SK-N-MC (cell line): ENCODE measurements around the gene CIBAR2.

Experiments used
- DNase-seq: peaks from one replicate; pipeline ENCODE4 v3.0.0-alpha.2; 2011; ENCODE audit warnings: low read depth, low spot score
- H3K27ac ChIP-seq: fragments of 200-600 bp; sonication (generic); 2 replicates; pipeline ENCODE4 v1.5.1; 2016; ENCODE audit warnings: mixed run types
- H3K36me3 ChIP-seq: fragments of 200-600 bp; sonication (generic); 2 replicates; pipeline ENCODE4 v1.6.1; 2017; ENCODE audit warnings: antibody characterized with exemption, low read length, mixed read lengths; ENCODE audit not compliant: insufficient read depth
- H3K4me3 ChIP-seq: fragments of 200-600 bp; sonication (generic); 2 replicates; pipeline ENCODE4 v1.5.1; 2016
- H3K9ac ChIP-seq: fragments of 200-600 bp; sonication (generic); 2 replicates; pipeline ENCODE4 v1.8.0; 2017; ENCODE audit warnings: mixed run types, mixed read lengths; ENCODE audit not compliant: insufficient read length
- H3K9me3 ChIP-seq: fragments of 200-600 bp; sonication (generic); 2 replicates; pipeline ENCODE4 v1.6.1; 2017; ENCODE audit warnings: low read depth, mild to moderate bottlenecking, antibody characterized with exemption, low read length, moderate library complexity, mixed read lengths
- EZH2 ChIP-seq: fragments of 200-600 bp; sonication (generic); IDR thresholded peaks from one replicate; pipeline ENCODE4 v1.6.1; 2017; ENCODE audit warnings: antibody characterized with exemption
- FOXP2 ChIP-seq: optimal IDR thresholded peaks from 2 replicates; pipeline ENCODE3; 2011; ENCODE audit warnings: mild to moderate bottlenecking, moderate library complexity; ENCODE audit not compliant: insufficient read depth; ENCODE audit errors: extremely low read length, control extremely low read depth
- POLR2AphosphoS5 ChIP-seq: IDR thresholded peaks from 2 replicates; pipeline ENCODE4 v1.6.1; 2012; ENCODE audit warnings: mild to moderate bottlenecking, low read depth, low read length, borderline replicate concordance

CIBAR2 gene

DNA sequence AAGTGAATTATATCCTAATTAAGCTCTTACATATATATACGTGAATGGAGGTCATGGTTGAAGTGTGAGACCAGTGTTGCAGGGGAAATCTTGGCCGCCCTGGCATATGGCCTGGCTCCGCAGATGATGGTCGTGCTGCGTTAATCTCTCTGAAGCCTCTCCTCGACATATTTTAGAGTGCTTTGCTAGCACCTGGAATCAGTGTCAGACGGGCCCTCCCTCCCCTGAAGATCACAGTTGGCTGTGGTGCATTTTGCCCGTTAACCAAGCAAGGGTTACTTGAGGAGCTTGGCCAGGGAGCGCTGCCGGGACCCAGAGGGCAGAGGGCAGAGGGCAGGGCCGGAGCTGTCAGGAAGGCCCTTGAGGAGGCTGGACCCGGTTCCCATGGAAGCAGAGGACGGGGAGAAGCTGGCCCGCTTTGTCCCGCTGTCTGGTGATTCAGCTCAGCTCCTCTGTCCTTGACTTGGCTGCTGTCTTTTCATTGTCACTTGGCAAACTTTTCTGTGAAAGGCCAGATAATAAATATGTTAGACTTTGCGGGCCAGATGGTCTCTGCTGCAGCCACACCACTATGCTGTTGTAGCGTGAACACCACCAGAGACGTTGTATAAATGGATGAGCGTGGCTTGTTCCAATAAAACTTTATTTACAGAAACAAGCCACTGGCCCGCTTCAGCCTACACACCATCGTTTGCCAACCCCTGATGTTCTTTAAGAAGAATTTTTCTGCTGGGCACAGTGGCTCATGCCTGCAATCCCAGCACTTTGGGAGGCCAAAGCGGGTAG, 32.3 kb downstream of the CIBAR2 start:
- no peak for DNase-seq
- H3K36me3 ChIP-seq = no peaks in the 10 kb centered on the region
- H3K9ac ChIP-seq = no peak overlapping the region
- no peak overlapping the region for H3K27ac ChIP-seq
- H3K4me3 ChIP-seq = no peak overlapping the region
- TF ChIP-seq FOXP2 (no peak), EZH2 (no peak), POLR2AphosphoS5 (no peak)
- H3K9me3 ChIP-seq = no peaks in the 10 kb centered on the region

DNA sequence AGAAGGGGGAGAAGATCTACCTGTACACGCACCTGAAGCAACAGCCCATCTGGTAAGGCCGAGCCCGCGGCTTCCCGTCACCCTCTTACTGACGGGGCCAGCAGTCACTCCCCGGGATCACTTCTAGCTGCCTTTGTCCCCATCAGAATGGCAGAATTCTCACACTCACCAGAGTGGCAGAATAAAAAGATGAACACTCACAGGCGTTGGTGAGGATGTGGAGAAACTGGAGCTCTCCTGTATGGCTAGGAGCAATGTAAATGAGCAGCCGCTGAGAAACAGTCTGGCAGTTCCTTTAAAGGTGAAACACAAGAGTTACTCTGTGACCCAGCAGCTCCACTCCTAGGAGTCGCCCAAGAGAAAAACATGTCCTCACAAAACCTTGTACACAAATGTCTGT, 33.3 kb downstream of the CIBAR2 start:
- Histone ChIP-seq H3K9me3 (no peaks in the 10 kb centered on the region), H3K36me3 (no peaks in the 10 kb centered on the region), H3K9ac (no peak overlapping the region), H3K4me3 (no peak overlapping the region), H3K27ac (no peak overlapping the region)
- TF ChIP-seq FOXP2 = no peak
- no peak for TF ChIP-seq POLR2AphosphoS5
- no peak for TF ChIP-seq EZH2
- DNase-seq = no peak

DNA sequence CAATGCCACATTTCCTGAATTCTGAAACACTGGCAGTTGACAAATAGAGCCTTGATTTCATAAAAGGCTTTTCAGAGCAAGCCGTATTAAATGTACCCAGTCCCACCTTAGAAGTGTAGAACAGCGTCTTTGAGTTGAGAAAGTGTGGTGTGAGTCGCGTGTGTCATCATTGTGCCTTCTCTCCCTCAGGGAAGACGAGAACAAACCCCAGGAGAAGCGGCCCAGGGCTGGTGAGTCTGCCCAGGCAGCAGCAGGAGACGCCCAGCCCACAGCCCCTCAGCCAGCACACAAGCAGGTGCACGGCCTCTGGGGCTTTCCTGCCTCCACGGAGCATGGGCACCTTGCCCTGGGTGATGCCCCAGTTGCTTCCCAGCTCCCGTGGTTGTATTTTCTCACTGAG, 34.0 kb downstream of the CIBAR2 start:
- H3K36me3 ChIP-seq = no peaks in the 10 kb centered on the region
- H3K9me3 ChIP-seq = no peaks in the 10 kb centered on the region
- H3K4me3 ChIP-seq = no peak overlapping the region
- H3K27ac ChIP-seq = no peak overlapping the region
- H3K9ac ChIP-seq = no peak overlapping the region
- no peak for DNase-seq
- TF ChIP-seq FOXP2 (no peak), POLR2AphosphoS5 (no peak), EZH2 (no peak)

DNA sequence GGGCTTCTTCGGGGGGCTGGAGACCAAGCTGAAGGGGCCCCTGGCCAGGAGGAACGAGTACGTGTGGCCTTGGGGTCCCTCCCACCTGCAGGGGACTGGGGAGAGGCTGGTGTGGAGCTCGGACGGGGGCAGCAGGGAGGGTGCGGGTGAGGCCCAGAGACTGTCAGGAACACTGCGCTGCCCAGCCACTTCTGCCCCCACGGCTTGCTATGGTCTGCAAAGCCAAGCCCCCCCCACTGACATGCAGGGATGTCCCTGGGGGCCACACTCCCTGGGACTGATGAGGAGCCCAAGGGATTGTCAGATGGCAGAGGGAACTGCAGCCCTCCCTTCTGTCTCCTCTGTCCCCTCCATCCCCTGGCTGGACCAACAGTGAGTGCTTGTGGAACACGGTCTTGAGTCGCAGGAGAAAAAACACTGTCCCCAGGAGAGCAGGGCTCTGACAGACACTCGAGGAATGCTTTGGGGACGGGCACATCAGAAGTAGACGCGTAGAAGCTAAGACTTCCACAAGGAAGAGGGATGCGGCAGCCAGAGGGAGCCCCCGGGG, 34.6 kb downstream of the CIBAR2 start:
- Histone ChIP-seq H3K9me3 (no peaks in the 10 kb centered on the region), H3K9ac (no peak overlapping the region), H3K27ac (no peak overlapping the region), H3K4me3 (no peak overlapping the region), H3K36me3 (no peaks in the 10 kb centered on the region)
- no peak for TF ChIP-seq EZH2
- no peak for TF ChIP-seq POLR2AphosphoS5
- no peak for TF ChIP-seq FOXP2
- DNase-seq = no peak

- H3K9ac ChIP-seq = no peak overlapping the region
- no peak overlapping the region for H3K27ac ChIP-seq
- no peaks in the 10 kb centered on the region for H3K9me3 ChIP-seq
- no peak for DNase-seq
- TF ChIP-seq FOXP2 (no peak), POLR2AphosphoS5 (no peak), EZH2 (no peak)
- H3K36me3 ChIP-seq = no peaks in the 10 kb centered on the region
- no peak overlapping the region for H3K4me3 ChIP-seq
Observed at GRCh38 chr16:85077039-85077438, 35.2 kb downstream of the CIBAR2 start.

- DNase-seq = no peak
- TF ChIP-seq FOXP2 = no peak
- no peak for TF ChIP-seq POLR2AphosphoS5
- Histone ChIP-seq H3K4me3 (no peak overlapping the region), H3K36me3 (no peaks in the 10 kb centered on the region), H3K27ac (no peak overlapping the region), H3K9me3 (no peaks in the 10 kb centered on the region), H3K9ac (no peak overlapping the region)
Observed at GRCh38 chr16:85075236-85075924, 36.9 kb downstream of the CIBAR2 start.

DNA sequence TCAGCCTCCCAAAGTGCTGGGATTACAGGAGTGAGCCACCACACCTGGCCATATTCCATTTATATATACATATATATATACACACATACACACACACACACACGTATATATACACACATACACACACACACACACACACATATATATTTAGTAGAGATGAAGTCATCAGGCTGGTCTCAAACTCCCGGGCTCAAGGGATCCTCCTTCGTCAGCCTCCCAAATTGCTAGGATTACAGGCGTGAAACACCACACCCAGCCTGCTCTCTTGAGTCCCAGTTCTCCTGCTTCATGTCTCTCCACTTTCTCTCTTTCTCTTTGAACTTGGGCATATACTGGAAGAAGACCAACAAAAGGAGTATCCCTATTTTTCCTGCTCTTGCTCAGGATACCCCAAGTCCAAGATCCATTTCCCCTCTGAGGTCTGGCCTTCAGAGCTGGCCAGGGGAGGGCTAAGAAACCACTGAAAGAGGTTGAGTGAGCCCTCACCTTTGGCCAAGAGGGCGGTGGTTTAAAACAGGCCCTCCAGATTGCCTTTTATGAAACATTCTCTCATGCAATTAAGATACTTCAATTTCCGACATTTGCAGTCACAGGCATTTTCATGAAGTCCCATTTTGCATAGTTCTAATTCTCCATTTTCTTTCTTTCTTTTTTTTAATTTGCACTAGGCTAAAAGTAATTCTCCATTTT, 37.9 kb downstream of the CIBAR2 start:
- no peak for DNase-seq
- no peak overlapping the region for H3K9ac ChIP-seq
- TF ChIP-seq EZH2 (no peak), FOXP2 (no peak), POLR2AphosphoS5 (no peak)
- no peak overlapping the region for H3K4me3 ChIP-seq
- H3K9me3 ChIP-seq = no peaks in the 10 kb centered on the region
- no peaks in the 10 kb centered on the region for H3K36me3 ChIP-seq
- no peak overlapping the region for H3K27ac ChIP-seq

DNA sequence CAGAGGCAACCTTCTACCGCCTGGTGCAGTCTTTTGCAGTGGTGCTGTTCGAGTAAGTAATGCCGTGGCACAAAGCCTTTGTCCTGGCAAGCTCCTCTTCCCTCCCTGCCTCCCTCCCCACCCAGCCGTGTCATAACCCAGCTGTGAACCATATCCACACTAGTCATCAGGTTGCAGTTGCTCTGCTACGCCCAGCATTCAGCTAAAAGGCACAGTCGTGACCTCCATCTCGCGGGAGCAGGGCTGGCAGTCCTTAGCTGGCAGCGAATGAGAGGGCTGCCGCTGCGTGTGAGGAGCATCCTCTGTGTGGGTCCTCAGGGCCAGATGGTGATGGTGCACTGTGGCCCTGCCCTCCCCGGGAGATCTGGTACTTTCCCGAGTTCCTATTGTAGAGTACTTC, 39.3 kb downstream of the CIBAR2 start:
- no peaks in the 10 kb centered on the region for H3K9me3 ChIP-seq
- no peak for TF ChIP-seq EZH2
- no peak for TF ChIP-seq FOXP2
- TF ChIP-seq POLR2AphosphoS5 = no peak
- no peak for DNase-seq
- no peak overlapping the region for H3K4me3 ChIP-seq
- H3K36me3 ChIP-seq = no peaks in the 10 kb centered on the region
- no peak overlapping the region for H3K27ac ChIP-seq
- no peak overlapping the region for H3K9ac ChIP-seq
